ENCODE data around the gene EPB41L5.

DNA sequence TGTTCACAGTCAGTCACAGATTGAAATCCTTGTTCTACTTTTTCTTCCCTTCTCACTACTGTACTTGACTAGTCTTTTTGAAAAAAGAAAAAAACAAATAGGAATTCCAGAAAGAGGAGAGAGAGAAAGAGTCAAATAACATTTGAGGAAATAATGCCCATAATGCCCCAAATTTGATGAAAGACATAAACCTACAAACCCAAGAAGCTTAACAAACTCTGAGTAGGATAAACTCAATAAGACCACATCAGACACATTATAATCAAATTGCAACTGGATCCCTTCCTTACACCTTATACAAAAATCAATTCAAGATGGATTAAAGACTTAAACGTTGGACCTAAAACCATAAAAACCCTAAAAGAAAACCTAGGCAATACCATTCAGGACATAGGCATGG, 179.4 kb downstream of the EPB41L5 start:
- TF ChIP-seq CTCF (IDR thresholded peaks at IDR 0.05) (no peak), ZFX (IDR thresholded peaks at IDR 0.05; ENCODE audit: borderline replicate concordance) (no peak)

Measured in 22Rv1 (cell line).